Right lobe of liver (tissue), 6 donors: ENCODE results near the gene GABRR2. TPM values are rescaled to one million over a fixed set of nuclear protein-coding genes. Genes with fewer than 3 reads are reported as not detected.

Experiments
- ATAC-seq, 4 donors: fragments of 200-7000 bp; cut with Tn5 transposase; one replicate each; pipeline ENCODE4 v1.9.1; 2020; ENCODE audit warnings: mild to moderate bottlenecking in 4 of 4, moderate library complexity in 4 of 4
- DNase-seq, 3 donors: peaks; one replicate each; pipeline ENCODE4 v3.0.0-alpha.2; 2020
- H3K27ac ChIP-seq, 3 donors: fragments of 200-600 bp; one replicate each; pipeline ENCODE4 v1.8.0; 2022
- H3K27me3 ChIP-seq, 2 donors: fragments of 200-600 bp; one replicate each; pipeline ENCODE4 v1.8.0; 2022
- H3K36me3 ChIP-seq, 4 donors: fragments of 200-600 bp; sonication (generic) in 1 of 4; one replicate each; pipeline versions ENCODE4 v1.5.1 to v1.8.0; 2017 to 2022; ENCODE audit warnings: control low read depth in 1 of 4
- H3K4me1 ChIP-seq, 4 donors: fragments of 200-600 bp; sonication (generic) in 1 of 4; one replicate each; pipeline versions ENCODE4 v1.5.1 to v1.8.0; 2017 to 2022; ENCODE audit warnings: control low read depth in 1 of 4
- H3K4me3 ChIP-seq, 3 donors: fragments of 200-600 bp; one replicate each; pipeline ENCODE4 v1.8.0; 2022
- H3K9me3 ChIP-seq, 4 donors: fragments of 200-600 bp; sonication (generic) in 1 of 4; one replicate each; pipeline versions ENCODE4 v1.5.1 to v1.8.0; 2017 to 2022; ENCODE audit warnings: control low read depth in 1 of 4
- POLR2A ChIP-seq: fragments of 450-650 bp; IDR thresholded peaks from one replicate; pipeline ENCODE4 v1.6.1; 2017; ENCODE audit warnings: antibody characterized with exemption, mild to moderate bottlenecking
- WGBS: methylation state at CpG from one replicate; pipeline ENCODE4 v1.1.6; 2018; ENCODE audit warnings: low coverage, low lambda C conversion rate; ENCODE audit not compliant: insufficient coverage; ENCODE audit errors: missing lambda C conversion rate; 5-methylcytosine and 5-hydroxymethylcytosine counted together
- intact Hi-C, 2 donors: fragments of 100-400 bp; cut with DNase I; formaldehyde crosslinking; loops; one replicate each; pipeline versions ENCODE4 v1.11.2 to v1.14.1; 2022
- total RNA-seq, 6 experiments: library from RNA; depleted of rRNA in 2 of 6; stranded (reverse); fragments of >200 nt in 2 of 6; fragmentation: NEBNext Ultra II Directional in 3 of 6; extraction: Animal tissue kit (Norgen Biotek cat#: 25700) in 3 of 6; gene quantifications; one replicate each; pipeline versions ENCODE4 v1.1.0 to v1.2.4, GENCODE V29; 2016 to 2023
- TF ChIP-seq, protein P1 (sequence below), 4 donors: fragments of 200-600 bp in 3 of 4; fragments of 450-650 bp in 1 of 4; IDR thresholded peaks; one replicate each; pipeline versions ENCODE4 v1.5.1 to v1.8.0; 2016 to 2022; ENCODE audit warnings: antibody characterized with exemption in 4 of 4, mild to moderate bottlenecking in 2 of 4
- donor health status: DM: no; HTN: yes; CAD: no.
- donor health status: DM: no; HTN: no; CAD: no.
- donor health status: DM: no; HTN: no; CAD: no.
- donor health status: DM: no; HTN: yes; CAD: no.
- donor health status: DM: no; HTN: yes; CAD: no.

Gene GABRR2
- total RNA-seq, 6 experiments from 2014 or later, result 0.20 to 1.2 (median 0.56) TPM

GRCh38 chr6:89323511-89323971 is 8.4 kb upstream of the GABRR2 start:
- peak in 2 of 4 donors; percentile 47 to 53 for ATAC-seq
- TF ChIP-seq, protein P1, sequence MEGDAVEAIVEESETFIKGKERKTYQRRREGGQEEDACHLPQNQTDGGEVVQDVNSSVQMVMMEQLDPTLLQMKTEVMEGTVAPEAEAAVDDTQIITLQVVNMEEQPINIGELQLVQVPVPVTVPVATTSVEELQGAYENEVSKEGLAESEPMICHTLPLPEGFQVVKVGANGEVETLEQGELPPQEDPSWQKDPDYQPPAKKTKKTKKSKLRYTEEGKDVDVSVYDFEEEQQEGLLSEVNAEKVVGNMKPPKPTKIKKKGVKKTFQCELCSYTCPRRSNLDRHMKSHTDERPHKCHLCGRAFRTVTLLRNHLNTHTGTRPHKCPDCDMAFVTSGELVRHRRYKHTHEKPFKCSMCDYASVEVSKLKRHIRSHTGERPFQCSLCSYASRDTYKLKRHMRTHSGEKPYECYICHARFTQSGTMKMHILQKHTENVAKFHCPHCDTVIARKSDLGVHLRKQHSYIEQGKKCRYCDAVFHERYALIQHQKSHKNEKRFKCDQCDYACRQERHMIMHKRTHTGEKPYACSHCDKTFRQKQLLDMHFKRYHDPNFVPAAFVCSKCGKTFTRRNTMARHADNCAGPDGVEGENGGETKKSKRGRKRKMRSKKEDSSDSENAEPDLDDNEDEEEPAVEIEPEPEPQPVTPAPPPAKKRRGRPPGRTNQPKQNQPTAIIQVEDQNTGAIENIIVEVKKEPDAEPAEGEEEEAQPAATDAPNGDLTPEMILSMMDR (IDR thresholded peaks at IDR 0.05), result no peak
- TF ChIP-seq POLR2A, result no peak

DNA sequence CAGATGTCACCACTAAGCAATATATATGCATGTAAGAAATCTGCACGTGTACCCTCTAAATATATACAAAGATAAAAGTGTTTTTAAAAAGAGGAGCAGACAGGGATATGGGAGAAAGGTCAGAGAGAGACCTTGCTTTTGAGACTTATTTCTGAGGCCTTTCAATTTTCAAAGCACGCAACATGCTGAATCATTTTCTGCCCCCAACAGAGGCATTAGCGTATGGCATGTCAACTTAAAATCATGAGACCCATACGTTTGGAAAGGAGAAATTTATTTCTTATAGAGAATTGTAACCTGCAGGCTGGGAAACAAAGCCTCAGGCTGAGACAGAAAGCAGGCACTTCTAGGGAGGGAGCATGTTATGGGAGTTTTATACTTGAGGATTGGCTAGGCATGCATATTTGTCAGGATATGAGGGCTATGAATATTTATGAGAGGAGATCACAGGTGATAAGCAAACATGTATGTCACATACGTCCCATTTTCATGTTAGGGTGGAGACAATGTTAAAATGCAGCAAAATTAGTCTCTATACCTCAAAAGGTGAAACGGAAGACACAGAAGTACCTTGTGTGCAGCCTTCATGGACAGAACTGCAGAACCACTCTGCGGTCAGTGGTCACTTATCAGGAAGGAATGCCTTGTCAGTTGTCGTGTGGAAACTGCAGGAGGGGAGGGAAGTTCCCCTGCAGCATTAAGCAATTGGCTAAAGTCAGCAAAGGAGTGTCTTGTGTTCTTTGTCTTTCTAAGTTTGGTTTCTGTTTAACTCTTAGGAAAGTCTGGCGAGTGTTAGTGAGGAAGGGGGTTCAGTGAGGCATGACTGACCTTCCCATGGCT is 6.3 kb upstream of the GABRR2 start:
- Histone ChIP-seq H3K27me3 (no peaks in the 10 kb centered on the region), H3K36me3 (no peaks in the 10 kb centered on the region), H3K27ac (no peak overlapping the region), H3K4me3 (no peak overlapping the region), H3K9me3 (no peaks in the 10 kb centered on the region), H3K4me1 (peaks cover 0 to 6% (median 0%) of the 10 kb centered on the region in 4 donors)
- intact Hi-C loops, result no loop called here
- TF ChIP-seq POLR2A, result no peak
- TF ChIP-seq, protein P1 (IDR thresholded peaks at IDR 0.05), result no peak
- DNase-seq, result no peak
- ATAC-seq, result peak; percentile 44 to 73 (median 53)
- WGBS, result 67% methylated on average over 8 of the region's 9 CpGs

More at GRCh38 chr6:89323511-89323971, 8.4 kb upstream of the GABRR2 start:
- Histone ChIP-seq H3K4me3 (no peak overlapping the region), H3K27me3 (no peaks in the 10 kb centered on the region), H3K9me3 (no peaks in the 10 kb centered on the region), H3K4me1 (peaks cover 0 to 6% (median 0%) of the 10 kb centered on the region in 4 donors), H3K27ac (no peak overlapping the region), H3K36me3 (peaks cover 0 to 4% (median 2%) of the 10 kb centered on the region in 4 donors)
- WGBS, result 29% methylated on average over 3 of the region's 3 CpGs
- no peak for DNase-seq
- intact Hi-C loops, result no loop called here

DNA sequence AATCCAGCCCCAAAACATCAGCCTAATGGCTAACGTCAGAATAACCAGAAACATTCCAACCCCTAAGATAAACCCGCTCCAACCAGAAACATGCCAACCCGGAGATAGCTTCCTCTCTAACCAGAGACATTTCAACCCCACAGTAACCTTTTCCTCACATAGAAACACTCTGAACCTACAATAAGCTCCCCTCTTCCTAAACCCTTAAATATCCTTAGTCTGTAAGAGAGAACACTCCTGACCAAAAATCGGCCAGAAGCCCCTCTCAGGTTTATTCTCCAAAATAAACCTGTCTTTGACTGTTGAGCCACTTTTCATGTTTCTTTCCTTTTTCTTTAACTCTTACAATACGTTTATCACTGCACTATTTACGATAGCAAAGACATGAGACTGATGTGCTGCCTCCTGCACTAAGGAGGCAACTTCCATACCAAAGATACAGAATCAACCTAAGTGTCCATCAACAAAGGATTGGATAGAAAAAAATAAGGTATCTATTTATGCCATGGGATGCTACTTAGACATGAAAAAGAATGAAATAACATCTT is 5.0 kb upstream of the GABRR2 start:
- no peaks in the 10 kb centered on the region for H3K27me3 ChIP-seq
- WGBS, result 91% methylated on average over 6 of the region's 6 CpGs
- H3K27ac ChIP-seq, result no peak overlapping the region
- H3K4me1 ChIP-seq, result peaks cover 0 to 6% (median 0%) of the 10 kb centered on the region in 4 donors
- intact Hi-C loops, result no loop called here
- no peak for DNase-seq
- H3K36me3 ChIP-seq, result no peaks in the 10 kb centered on the region
- no peak for ATAC-seq
- TF ChIP-seq, protein P1 (IDR thresholded peaks at IDR 0.05), result no peak
- no peak for TF ChIP-seq POLR2A
- H3K9me3 ChIP-seq, result no peaks in the 10 kb centered on the region
- no peak overlapping the region for H3K4me3 ChIP-seq

GRCh38 chr6:89317067-89317466 is 2.0 kb upstream of the GABRR2 start:
- no peaks in the 10 kb centered on the region for H3K9me3 ChIP-seq
- ATAC-seq (no peak), DNase-seq (no peak)
- H3K4me1 ChIP-seq, result no peaks in the 10 kb centered on the region
- no peaks in the 10 kb centered on the region for H3K36me3 ChIP-seq
- intact Hi-C loops, result no loop called here
- H3K27me3 ChIP-seq, result no peaks in the 10 kb centered on the region
- no peak overlapping the region for H3K27ac ChIP-seq
- H3K4me3 ChIP-seq, result no peak overlapping the region
- TF ChIP-seq, protein P1 (IDR thresholded peaks at IDR 0.05), result no peak
- TF ChIP-seq POLR2A, result no peak
